Bone marrow (tissue), 2 donors: ENCODE measurements around the gene ATG9A.

ENCODE experiments used
- DNase-seq, 2 donors: peaks; one replicate each; lab custom pipeline; 2025; lab: John Stamatoyannopoulos, UW

ATG9A gene

GRCh38 chr2:219221957-219222518 is 7.4 kb downstream of the ATG9A start:
- no peak for DNase-seq

- no peak for DNase-seq
Measured at GRCh38 chr2:219220652-219221402, 8.6 kb downstream of the ATG9A start.

- DNase-seq = no peak
Measured at GRCh38 chr2:219219784-219220532, 9.5 kb downstream of the ATG9A start.

GRCh38 chr2:219218732-219219701 is 10.4 kb downstream of the ATG9A start, which contains the start of gene ABCB6:
Gene ABCB6 (minus strand): TSS chr2:219218958. CDS start chr2:219218673, 285 bp downstream.
- peak in 1 of 2 donors; percentile 22 for DNase-seq

- peak in 1 of 2 donors; percentile 48 for DNase-seq
Measured at GRCh38 chr2:219218217-219218731, 11.2 kb downstream of the ATG9A start.

GRCh38 chr2:219216535-219216915 is 12.9 kb downstream of the ATG9A start:
- DNase-seq = no peak

GRCh38 chr2:219215871-219216534 is 13.4 kb downstream of the ATG9A start:
- DNase-seq = no peak

- no peak for DNase-seq
Measured at GRCh38 chr2:219214786-219215185, 14.7 kb downstream of the ATG9A start.

- DNase-seq = no peak
Measured at GRCh38 chr2:219214141-219214540, 15.3 kb downstream of the ATG9A start.

GRCh38 chr2:219213486-219214071 is 15.9 kb downstream of the ATG9A start:
- no peak for DNase-seq

- no peak for DNase-seq
Measured at GRCh38 chr2:219213026-219213415, 16.4 kb downstream of the ATG9A start.

GRCh38 chr2:219210886-219211362 is 18.5 kb downstream of the ATG9A start:
- no peak for DNase-seq

GRCh38 chr2:219210196-219210885 is 19.1 kb downstream of the ATG9A start:
- no peak for DNase-seq

GRCh38 chr2:219209236-219210195 is 19.9 kb downstream of the ATG9A start:
- no peak for DNase-seq

GRCh38 chr2:219207884-219208740 is 21.3 kb downstream of the ATG9A start:
- no peak for DNase-seq

GRCh38 chr2:219207134-219207883 is 22.1 kb downstream of the ATG9A start:
- no peak for DNase-seq
